T-helper 9 cell (primary cell): Measurements from ENCODE around the gene SCRG1.

Experiments used
- DNase-seq: peaks from one replicate; pipeline ENCODE4 v3.0.0-alpha.2; 2020
- total RNA-seq, 2 donors: gene quantifications; one replicate each; lab custom pipeline; 2026; lab: John Stamatoyannopoulos, UW

The SCRG1 gene
- total RNA-seq: 0 to 0.07 reads per million in 2 donors

GRCh38 chr4:173398779-173399415, at the start of gene SCRG1:
SCRG1 (minus strand) TSS chr4:173399116; CDS start chr4:173391414, 7,702 bp downstream.
- DNase-seq: no peak

GRCh38 chr4:173448103-173448502, 49.2 kb upstream of the SCRG1 start:
- no peak for DNase-seq

GRCh38 chr4:173446416-173446815, 47.5 kb upstream of the SCRG1 start:
- DNase-seq: no peak

- no peak for DNase-seq
Observed at GRCh38 chr4:173443121-173443520, 44.2 kb upstream of the SCRG1 start.

- DNase-seq: no peak
Observed at GRCh38 chr4:173442223-173442932, 43.5 kb upstream of the SCRG1 start.

- DNase-seq: no peak
Observed at GRCh38 chr4:173440888-173441287, 42.0 kb upstream of the SCRG1 start.

GRCh38 chr4:173436771-173437265, 37.9 kb upstream of the SCRG1 start:
- DNase-seq: no peak

- no peak for DNase-seq
Observed at GRCh38 chr4:173436149-173436579, 37.2 kb upstream of the SCRG1 start.

- no peak for DNase-seq
Observed at GRCh38 chr4:173434231-173434630, 35.3 kb upstream of the SCRG1 start.

GRCh38 chr4:173433447-173433846, 34.5 kb upstream of the SCRG1 start:
- no peak for DNase-seq

GRCh38 chr4:173432430-173432829, 33.5 kb upstream of the SCRG1 start:
- no peak for DNase-seq

GRCh38 chr4:173426064-173426463, 27.1 kb upstream of the SCRG1 start:
- DNase-seq: no peak

GRCh38 chr4:173424899-173425805, 26.2 kb upstream of the SCRG1 start:
- DNase-seq: no peak

GRCh38 chr4:173420801-173421200, 21.9 kb upstream of the SCRG1 start:
- no peak for DNase-seq

GRCh38 chr4:173420324-173420752, 21.4 kb upstream of the SCRG1 start:
- DNase-seq: no peak

- DNase-seq: no peak
Observed at GRCh38 chr4:173418639-173419038, 19.7 kb upstream of the SCRG1 start.

GRCh38 chr4:173417833-173418232, 18.9 kb upstream of the SCRG1 start:
- DNase-seq: no peak

- DNase-seq: no peak
Observed at GRCh38 chr4:173415885-173416653, 17.2 kb upstream of the SCRG1 start.

GRCh38 chr4:173415092-173415491, 16.2 kb upstream of the SCRG1 start:
- DNase-seq: no peak

- DNase-seq: no peak
Observed at GRCh38 chr4:173414456-173414855, 15.5 kb upstream of the SCRG1 start.

GRCh38 chr4:173413036-173413435, 14.1 kb upstream of the SCRG1 start:
- DNase-seq: no peak

GRCh38 chr4:173411106-173411693, 12.3 kb upstream of the SCRG1 start:
- DNase-seq: no peak
